GM12878 (cell line): ENCODE data around the gene RAMP2. TPM values are rescaled to one million over a fixed set of nuclear protein-coding genes. Genes with fewer than 3 reads are reported as not detected.

Source experiments
- ATAC-seq: fragments of 200-7000 bp; cut with Tn5 transposase; 3 replicates; pipeline ENCODE4 v1.9.1; 2020; ENCODE audit warnings: mild to moderate bottlenecking, moderate library complexity
- BruUV-seq: library from RNA; stranded (reverse); fragments of 400-500 nt; replicated peaks from 2 replicates; lab custom pipeline; 2021; lab: Mats Ljungman, UMichigan
- CTCF ChIA-PET: fragments of 300-600 bp; sonication (Branson Sonifier 250); formaldehyde crosslinking; extraction: SDS; loops from one replicate; lab custom pipeline; 2021; ENCODE audit warnings: inconsistent platforms; lab: Yijun Ruan, JAX
- POLR2A ChIA-PET: fragments of 350-600 bp; formaldehyde crosslinking; extraction: SDS; loops from one replicate; lab custom pipeline; 2021; ENCODE audit warnings: inconsistent platforms; lab: Charles Lee
- RAD21 ChIA-PET: fragments of 300-600 bp; sonication (Branson Sonifier 250); formaldehyde crosslinking; loops from one replicate; lab custom pipeline; 2023; ENCODE audit warnings: antibody characterized with exemption; ENCODE audit not compliant: unreplicated experiment; lab: Charles Lee
- SMC1A ChIA-PET: fragments of 300-600 bp; sonication (Branson Sonifier 250); formaldehyde crosslinking; loops from one replicate; lab custom pipeline; 2023; ENCODE audit not compliant: unreplicated experiment, uncharacterized antibody; lab: Charles Lee
- DNase-seq: peaks from one replicate; pipeline ENCODE4 v3.0.0-alpha.2; 2011; ENCODE audit warnings: low read depth, low spot score
- FAIRE-seq: peaks from 3 replicates; lab custom pipeline; 2011; peaks lifted over from hg19 to GRCh38; lab: Jason Lieb, UNC
- H2AFZ ChIP-seq: 2 replicates; pipeline ENCODE4 v1.6.0; 2011; ENCODE audit warnings: low read depth, low read length, control low read depth; ENCODE audit not compliant: control insufficient read depth
- H3K27ac ChIP-seq: 2 replicates; pipeline ENCODE4 v1.5.1; 2011; ENCODE audit warnings: control low read depth; ENCODE audit not compliant: control insufficient read depth, insufficient read depth
- H3K27me3 ChIP-seq, 2 experiments: replicated peaks in 1 of 2; 2 replicates each; pipeline versions ENCODE4 v1.6.0 to v1.6.1; 2011; ENCODE audit warnings: low read length in 1 of 2; ENCODE audit not compliant: control insufficient read depth in 2 of 2, insufficient read depth in 2 of 2
- H3K36me3 ChIP-seq, 2 experiments: 2 replicates each; pipeline ENCODE4 v1.5.1; 2011; ENCODE audit warnings: low read length in 1 of 2; ENCODE audit not compliant: control insufficient read depth in 2 of 2, insufficient read depth in 2 of 2
- H3K4me1 ChIP-seq: 2 replicates; pipeline ENCODE4 v1.6.1; 2011; ENCODE audit warnings: mild to moderate bottlenecking, low read length, moderate library complexity, mixed read lengths; ENCODE audit not compliant: control insufficient read depth, insufficient read depth
- H3K4me2 ChIP-seq: 2 replicates; pipeline ENCODE4 v1.6.0; 2011; ENCODE audit warnings: control low read depth; ENCODE audit not compliant: control insufficient read depth, insufficient read depth
- H3K4me3 ChIP-seq: fragments of 200-600 bp; sonication (generic); 2 replicates; pipeline ENCODE4 v1.5.1; 2016
- H3K79me2 ChIP-seq: 2 replicates; pipeline ENCODE4 v1.6.0; 2011; ENCODE audit warnings: low read length; ENCODE audit not compliant: control insufficient read depth, insufficient read depth
- H3K9ac ChIP-seq: 2 replicates; pipeline ENCODE4 v1.8.0; 2011; ENCODE audit warnings: low read length, control low read depth, mixed read lengths; ENCODE audit not compliant: control insufficient read depth, insufficient read depth
- H3K9me3 ChIP-seq: replicated peaks from 3 replicates; pipeline ENCODE4 v1.5.1; 2011; ENCODE audit warnings: mild to moderate bottlenecking, low read length; ENCODE audit not compliant: control insufficient read depth, insufficient read depth
- H4K20me1 ChIP-seq: 2 replicates; pipeline ENCODE4 v1.6.0; 2011; ENCODE audit not compliant: control insufficient read depth, insufficient read depth
- EZH2 ChIP-seq: IDR thresholded peaks from 2 replicates; pipeline ENCODE4 v1.6.1; 2012; ENCODE audit warnings: low read depth, mild to moderate bottlenecking, control low read depth, inconsistent platforms, low read length, borderline replicate concordance; ENCODE audit not compliant: control insufficient read depth
- MEF2A ChIP-seq: IDR thresholded peaks from 2 replicates; pipeline ENCODE4 v1.6.1; 2011; ENCODE audit warnings: low read depth, mild to moderate bottlenecking, low read length, moderate library complexity; ENCODE audit not compliant: insufficient read depth
- NFXL1 ChIP-seq: fragments of 450-650 bp; IDR thresholded peaks from 2 replicates; pipeline ENCODE4 v1.6.1; 2017; ENCODE audit warnings: antibody characterized with exemption, mild to moderate bottlenecking, borderline replicate concordance
- RBBP5 ChIP-seq: fragments of 200-600 bp; sonication (generic); conservative IDR thresholded peaks from 2 replicates; pipeline ENCODE4 v1.6.1; 2016
- SRF ChIP-seq, 2 experiments: IDR thresholded peaks; 2 replicates each; pipeline ENCODE4 v1.6.1; 2011; ENCODE audit warnings: low read depth in 2 of 2, low read length in 2 of 2, mild to moderate bottlenecking in 1 of 2, moderate library complexity in 1 of 2
- ZZZ3 ChIP-seq: IDR thresholded peaks from 2 replicates; pipeline ENCODE4 v1.6.1; 2011; ENCODE audit warnings: low read depth; ENCODE audit not compliant: control insufficient read depth, insufficient read length
- WGBS: methylation state at CpG from one replicate; pipeline ENCODE4 v1.1.6; 2016; ENCODE audit warnings: low lambda C conversion rate; ENCODE audit not compliant: insufficient replicate concordance, insufficient coverage; ENCODE audit errors: missing lambda C conversion rate; 5-methylcytosine and 5-hydroxymethylcytosine counted together
- in situ Hi-C: fragments of 300-500 bp; cut with MboI; formaldehyde crosslinking; loops from 9 replicates; pipeline ENCODE4 v1.14.3; 2018; ENCODE audit warnings: mixed read lengths
- intact Hi-C: fragments of 100-400 bp; cut with micrococcal nuclease; formaldehyde crosslinking; loops from one replicate; pipeline ENCODE4 v1.14.2; 2022; ENCODE audit not compliant: unreplicated experiment
- polyA plus RNA-seq, 11 experiments: library from polyadenylated mRNA; depleted of rRNA in 4 of 11; unstranded in 6 of 11; stranded (reverse) in 5 of 11; fragments of >200 nt; fragmentation: Nextera tagmentation in 4 of 11; fragmentation: Illumina TruSeq in 1 of 11; extraction: Ambion mirVana in 4 of 11; extraction: Trizol in 1 of 11; gene quantifications; 1 replicate in 1 of 11; 2 replicates in 10 of 11; pipeline versions ENCODE4 v1.2.1 to v1.2.3, GENCODE V29; 2011 to 2016; ENCODE audit warnings: inconsistent platforms in 2 of 11, missing spikeins in 2 of 11, low read depth in 1 of 11
- total RNA-seq, 4 experiments: library from RNA; depleted of rRNA in 3 of 4; stranded (reverse); fragments of >200 nt in 3 of 4; fragmentation: Illumina TruSeq in 1 of 4; extraction: Trizol in 1 of 4; gene quantifications; 2 replicates each; pipeline versions ENCODE4 v1.2.1 to v1.2.3, GENCODE V29; 2013 to 2021
- TF ChIP-seq, protein P1 (sequence below): fragments of 150-350 bp; IDR thresholded peaks from 2 replicates; pipeline ENCODE4 v1.6.1; 2014; ENCODE audit warnings: mild to moderate bottlenecking, low read depth, low read length

The RAMP2 gene
- total and polyA plus RNA-seq, 10 of the 15 experiments (the other 5 are each of a cell fraction or from before 2014, with no cell fraction given), result 0.14 to 0.32 (median 0.21) TPM; not detected in 4

DNA sequence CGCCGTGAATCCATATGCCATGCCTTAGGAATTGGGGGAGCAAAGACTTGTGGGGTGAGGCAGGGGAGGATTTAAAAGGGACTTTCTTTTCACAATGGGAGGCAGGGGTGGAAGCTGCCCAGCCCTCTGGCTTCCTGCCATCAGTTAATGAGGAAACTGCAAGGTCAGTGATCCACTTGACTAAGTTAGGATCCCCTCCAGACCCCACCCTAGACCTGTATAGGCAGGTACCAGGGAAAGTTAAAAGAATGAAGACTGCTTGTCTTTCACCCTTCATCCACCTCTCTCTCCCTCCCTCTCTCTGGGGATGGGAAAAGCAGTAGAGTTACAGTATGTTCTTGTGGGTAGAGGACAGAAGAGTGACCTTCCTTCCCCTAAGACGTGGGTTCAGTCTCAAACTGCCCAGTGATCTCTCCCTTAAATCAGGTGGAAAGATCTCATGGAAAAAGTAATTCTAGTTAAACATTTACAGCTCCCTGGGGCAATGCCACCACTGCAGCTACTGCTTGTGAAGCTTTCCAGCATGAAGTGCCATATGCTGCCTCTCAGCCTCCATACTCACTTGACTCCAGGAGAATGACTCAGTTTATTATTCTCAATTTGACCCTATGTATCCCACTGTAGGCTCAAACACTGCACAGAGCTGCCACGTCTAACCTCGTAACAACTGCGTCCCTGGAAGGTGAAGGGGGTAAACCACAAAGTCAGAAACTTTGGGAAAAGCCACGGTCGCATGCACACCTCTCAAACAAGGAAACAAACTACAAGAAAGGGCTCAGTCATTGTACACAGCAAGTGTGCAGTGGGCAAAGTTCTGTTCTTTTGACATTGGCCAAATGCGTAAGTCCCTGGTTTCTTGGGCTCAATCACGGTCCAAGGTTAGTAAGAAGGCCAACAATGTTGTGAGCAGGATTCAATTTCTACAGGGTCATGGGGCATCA lies 36.3 kb downstream of the RAMP2 start (continued):
- TF ChIP-seq MEF2A, result no peak
- TF ChIP-seq, protein P1, sequence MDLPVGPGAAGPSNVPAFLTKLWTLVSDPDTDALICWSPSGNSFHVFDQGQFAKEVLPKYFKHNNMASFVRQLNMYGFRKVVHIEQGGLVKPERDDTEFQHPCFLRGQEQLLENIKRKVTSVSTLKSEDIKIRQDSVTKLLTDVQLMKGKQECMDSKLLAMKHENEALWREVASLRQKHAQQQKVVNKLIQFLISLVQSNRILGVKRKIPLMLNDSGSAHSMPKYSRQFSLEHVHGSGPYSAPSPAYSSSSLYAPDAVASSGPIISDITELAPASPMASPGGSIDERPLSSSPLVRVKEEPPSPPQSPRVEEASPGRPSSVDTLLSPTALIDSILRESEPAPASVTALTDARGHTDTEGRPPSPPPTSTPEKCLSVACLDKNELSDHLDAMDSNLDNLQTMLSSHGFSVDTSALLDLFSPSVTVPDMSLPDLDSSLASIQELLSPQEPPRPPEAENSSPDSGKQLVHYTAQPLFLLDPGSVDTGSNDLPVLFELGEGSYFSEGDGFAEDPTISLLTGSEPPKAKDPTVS, result no peak

DNA sequence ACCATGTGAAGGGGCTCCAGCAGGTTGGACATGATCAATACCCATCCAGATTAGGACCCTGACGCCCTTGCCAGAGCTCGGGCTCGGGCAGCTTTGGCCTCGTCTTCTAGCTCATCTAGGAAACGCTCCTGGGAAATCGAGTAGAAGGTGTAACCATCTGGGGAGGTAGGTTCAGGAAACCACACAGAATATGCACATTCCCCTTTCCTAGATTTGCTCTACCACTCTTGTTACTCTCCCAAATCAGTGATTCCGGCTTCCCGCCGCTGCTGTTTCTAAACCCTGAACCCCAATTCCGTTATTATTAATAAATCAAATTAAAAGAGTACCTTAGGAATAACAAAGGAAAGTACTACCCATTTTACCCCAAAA lies 37.0 kb downstream of the RAMP2 start:
- Histone ChIP-seq H3K79me2 (peaks cover 6% of the 10 kb centered on the region), H2AFZ (peak overlapping the region; percentile 97), H3K9ac (peak overlapping the region; percentile 81), H4K20me1 (no peaks in the 10 kb centered on the region), H3K9me3 (no peaks in the 10 kb centered on the region), H3K4me2 (peak overlapping the region; percentile 82), H3K4me1 (peaks cover 10% of the 10 kb centered on the region), H3K36me3 (no peaks in the 10 kb centered on the region), H3K4me3 (peak overlapping the region; percentile 76), H3K27ac (no peak overlapping the region), H3K27me3 (no peaks in the 10 kb centered on the region)
- BruUV-seq, result no TSS peak
- ChIA-PET CTCF (interaction anchor here (0.7 to 2.9 kb wide), 7 partner anchors 9 to 200 kb away, joined by 3 to 11 read pairs (median 5); partner anchors contain the start of genes BECN1, RPL27 and VPS25), RAD21 (interaction anchor here (1.1 kb wide), 1 partner anchor 200 kb away, joined by 3 read pairs; the partner anchor contains the start of gene RPL27), POLR2A (interaction anchor here (0.6 kb wide), 2 partner anchors 39 to 178 kb away, joined by 3 to 7 read pairs; no protein-coding TSS in a partner anchor), SMC1A (interaction anchor here (1.1 to 1.7 kb wide), 3 partner anchors 11 to 357 kb away, joined by 3 to 4 read pairs (median 4); no protein-coding TSS in a partner anchor)
- in situ Hi-C loops (no loop called here), intact Hi-C loops (no loop called here)
- DNase-seq, result no peak
- FAIRE-seq, result peak; percentile 61
- TF ChIP-seq RBBP5, result no peak
- no peak for TF ChIP-seq ZZZ3
- TF ChIP-seq SRF (IDR thresholded peaks at IDR 0.05; ENCODE audit: low read depth in 2 of 2, low read length in 2 of 2), result no peak
- no peak for TF ChIP-seq EZH2
- no peak for TF ChIP-seq NFXL1
- WGBS, result 21% methylated on average over 10 of the region's 10 CpGs
- no peak for ATAC-seq
